GM12873 (cell line): ENCODE results near the gene RALGDS.

Source experiments
- TF ChIP-seq, protein P1 (sequence below): IDR thresholded peaks from 2 replicates; pipeline ENCODE4 v1.5.1; 2012; ENCODE audit warnings: low read depth, mild to moderate bottlenecking, moderate library complexity, low read length, control low read depth; ENCODE audit not compliant: insufficient read depth; ENCODE audit errors: missing control alignments

Gene RALGDS

DNA sequence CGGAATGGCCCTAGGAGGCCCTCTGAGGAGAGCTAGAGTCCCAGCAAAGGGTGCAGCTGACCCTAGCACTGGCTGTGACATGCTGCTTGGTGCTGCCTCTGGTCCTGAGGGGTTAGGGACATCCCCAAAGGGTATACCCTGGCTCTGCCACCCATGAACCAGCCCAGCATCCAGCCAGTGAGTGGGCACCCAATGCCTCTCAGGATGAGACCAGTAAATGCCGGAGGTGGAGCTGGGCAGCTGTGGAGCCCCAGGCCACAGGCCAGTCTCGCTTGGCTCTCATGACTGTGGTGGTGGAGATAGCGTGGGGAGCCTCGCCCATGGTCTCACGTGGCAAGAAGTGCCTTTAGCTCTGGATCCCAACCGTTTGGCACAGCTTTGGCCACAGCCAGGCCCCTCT is 63.0 kb downstream of the RALGDS start:
- TF ChIP-seq, protein P1, sequence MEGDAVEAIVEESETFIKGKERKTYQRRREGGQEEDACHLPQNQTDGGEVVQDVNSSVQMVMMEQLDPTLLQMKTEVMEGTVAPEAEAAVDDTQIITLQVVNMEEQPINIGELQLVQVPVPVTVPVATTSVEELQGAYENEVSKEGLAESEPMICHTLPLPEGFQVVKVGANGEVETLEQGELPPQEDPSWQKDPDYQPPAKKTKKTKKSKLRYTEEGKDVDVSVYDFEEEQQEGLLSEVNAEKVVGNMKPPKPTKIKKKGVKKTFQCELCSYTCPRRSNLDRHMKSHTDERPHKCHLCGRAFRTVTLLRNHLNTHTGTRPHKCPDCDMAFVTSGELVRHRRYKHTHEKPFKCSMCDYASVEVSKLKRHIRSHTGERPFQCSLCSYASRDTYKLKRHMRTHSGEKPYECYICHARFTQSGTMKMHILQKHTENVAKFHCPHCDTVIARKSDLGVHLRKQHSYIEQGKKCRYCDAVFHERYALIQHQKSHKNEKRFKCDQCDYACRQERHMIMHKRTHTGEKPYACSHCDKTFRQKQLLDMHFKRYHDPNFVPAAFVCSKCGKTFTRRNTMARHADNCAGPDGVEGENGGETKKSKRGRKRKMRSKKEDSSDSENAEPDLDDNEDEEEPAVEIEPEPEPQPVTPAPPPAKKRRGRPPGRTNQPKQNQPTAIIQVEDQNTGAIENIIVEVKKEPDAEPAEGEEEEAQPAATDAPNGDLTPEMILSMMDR: no peak

- TF ChIP-seq, protein P1: no peak
These were observed 63.5 kb downstream of the RALGDS start for GRCh38 chr9:133057553-133057952.

- TF ChIP-seq, protein P1: no peak
These were observed 64.0 kb downstream of the RALGDS start for GRCh38 chr9:133057006-133057405.

DNA sequence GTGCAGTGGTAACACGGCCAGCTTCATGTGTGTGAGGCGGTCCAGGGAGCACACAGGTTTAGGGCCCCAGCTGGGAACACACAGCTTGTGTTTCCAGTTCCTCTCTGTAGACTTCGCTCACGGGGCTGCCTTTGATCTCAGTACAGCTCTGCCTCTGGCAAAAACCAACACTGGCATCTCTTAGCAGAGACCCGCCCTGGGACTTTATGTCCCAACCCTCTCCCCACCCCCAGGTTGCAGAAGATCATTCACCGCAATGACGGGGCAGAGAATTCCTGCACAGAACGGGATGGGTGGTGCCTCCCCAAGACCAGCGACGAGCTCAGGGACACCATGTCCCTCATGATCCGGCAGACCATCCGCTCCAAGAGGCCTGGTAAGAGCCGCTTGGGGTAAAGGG is 64.5 kb downstream of the RALGDS start:
- TF ChIP-seq, protein P1: no peak

DNA sequence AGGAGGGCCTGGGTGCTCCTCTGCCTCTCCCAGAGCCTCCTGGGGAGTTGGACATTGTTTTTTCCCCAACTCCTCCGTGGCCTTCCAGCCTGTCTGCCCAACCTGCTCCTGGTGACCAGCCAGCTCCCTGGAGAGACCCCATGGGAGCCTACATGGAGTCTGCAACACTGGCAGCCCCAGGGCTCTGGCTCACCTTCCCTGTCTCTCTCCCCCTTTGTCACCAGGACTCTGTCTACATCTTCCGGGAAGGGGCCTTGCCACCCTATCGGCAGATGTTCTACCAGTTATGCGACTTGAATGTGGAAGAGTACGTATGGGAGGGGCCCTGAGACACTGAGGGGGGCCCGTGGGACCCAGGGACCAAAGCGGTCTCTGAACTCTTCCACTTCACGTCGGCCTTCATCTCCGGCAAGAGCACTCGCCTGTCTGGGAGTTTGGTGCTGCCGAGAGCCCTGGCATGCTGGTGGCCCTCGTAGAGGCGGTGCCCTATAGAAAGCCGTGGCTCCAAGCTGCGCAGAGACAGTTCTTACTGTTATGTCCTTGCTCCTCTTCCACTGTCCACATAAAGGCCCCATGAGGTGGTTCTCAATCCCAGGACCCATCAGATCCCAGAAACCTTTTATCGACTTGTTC is 65.1 kb downstream of the RALGDS start:
- TF ChIP-seq, protein P1: no peak

DNA sequence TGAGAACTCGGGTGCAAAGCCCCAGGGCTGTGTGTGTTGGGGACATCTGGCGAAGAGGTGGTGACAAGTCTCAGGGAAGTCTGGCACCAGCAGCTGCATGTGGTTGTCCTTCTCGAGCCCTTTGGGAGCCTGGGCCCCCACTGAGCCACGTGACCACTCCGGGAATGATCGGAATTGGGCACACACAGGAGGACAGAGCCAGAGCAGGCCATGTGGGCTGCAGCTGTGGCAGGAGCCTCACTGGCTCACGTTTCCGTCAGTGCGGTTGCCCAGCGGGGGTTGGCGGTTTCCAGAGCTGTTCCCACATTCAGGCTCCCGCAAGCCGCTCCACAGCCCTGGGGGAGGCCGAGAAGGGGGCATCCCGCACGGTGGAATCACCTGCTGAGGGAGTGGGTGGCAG is 66.1 kb downstream of the RALGDS start:
- TF ChIP-seq, protein P1: no peak

DNA sequence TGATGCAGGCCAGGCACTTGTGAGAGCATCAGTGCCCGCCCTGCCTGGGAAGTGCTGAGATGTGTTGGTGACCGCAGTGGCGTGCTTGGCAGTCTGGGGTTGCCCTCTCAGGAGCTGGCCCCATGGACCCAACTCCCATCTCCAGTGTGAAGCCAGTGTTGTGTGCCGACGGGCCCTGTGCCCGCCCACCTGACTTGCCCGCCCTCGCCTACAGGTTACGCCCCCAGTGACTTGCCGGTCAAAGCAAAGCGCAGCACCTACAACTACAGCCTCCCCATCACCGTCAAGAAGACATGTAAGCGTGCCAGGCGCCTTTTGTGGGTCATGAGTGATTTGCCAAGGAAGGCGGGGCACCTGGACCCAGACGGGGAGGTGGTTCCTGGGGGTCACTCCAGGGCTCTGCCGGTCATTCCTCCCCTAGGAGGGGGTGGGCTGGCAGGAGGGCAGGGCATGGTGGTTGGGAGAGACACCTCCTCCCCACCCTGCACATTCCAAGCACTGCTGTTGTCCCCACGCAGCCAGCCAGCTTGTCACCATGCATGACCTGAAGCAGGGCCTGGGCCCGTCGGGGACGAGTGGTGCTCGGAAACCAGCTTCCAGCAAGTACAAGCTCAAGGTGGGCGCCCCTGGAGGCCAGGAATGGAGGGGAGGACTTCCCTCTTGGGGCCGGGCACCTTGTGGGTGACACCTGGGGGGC is 66.7 kb downstream of the RALGDS start:
- TF ChIP-seq, protein P1: no peak
